GM18907 (cell line): Measurements from ENCODE around the gene ZSCAN29.

Experiments
- ATAC-seq: cut with Tn5 transposase; IDR thresholded peaks from one replicate; pipeline ENCODE4 v1.9.1; 2021; ENCODE audit warnings: mild to moderate bottlenecking, moderate library complexity; ENCODE audit not compliant: unreplicated experiment

Gene ZSCAN29

DNA sequence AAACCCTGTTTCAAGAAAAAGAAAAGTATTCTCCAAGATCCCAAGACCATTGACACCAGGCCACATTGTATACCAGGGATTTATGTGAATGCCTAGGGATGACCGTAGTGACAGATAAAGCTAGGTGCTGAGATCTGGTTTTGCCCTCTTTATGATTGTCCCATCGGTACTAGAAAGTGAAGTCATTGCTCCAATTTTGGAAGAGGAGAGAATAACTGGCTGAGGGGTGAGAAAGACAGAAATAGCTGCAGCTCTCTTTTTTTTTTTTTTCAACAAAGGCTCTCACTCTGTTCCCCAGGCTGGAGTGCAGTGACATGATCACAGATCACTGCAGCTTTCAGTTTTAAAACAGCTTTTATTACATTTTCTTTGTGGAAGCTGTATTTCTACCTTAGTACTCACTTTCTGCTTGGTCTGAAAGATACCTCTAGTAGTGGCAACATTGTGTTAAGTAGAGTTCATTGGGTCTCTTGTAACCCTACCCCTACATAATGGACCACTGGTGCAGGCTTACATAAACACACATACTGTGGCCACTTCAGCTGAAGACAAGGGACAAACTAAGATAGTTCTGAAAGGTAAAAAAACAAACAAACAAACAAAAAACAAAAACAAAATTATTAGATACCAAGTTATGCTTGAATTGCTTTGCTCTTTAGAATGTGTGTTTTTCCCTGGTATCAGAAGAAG, 18.0 kb downstream of the ZSCAN29 start:
- no peak for ATAC-seq

DNA sequence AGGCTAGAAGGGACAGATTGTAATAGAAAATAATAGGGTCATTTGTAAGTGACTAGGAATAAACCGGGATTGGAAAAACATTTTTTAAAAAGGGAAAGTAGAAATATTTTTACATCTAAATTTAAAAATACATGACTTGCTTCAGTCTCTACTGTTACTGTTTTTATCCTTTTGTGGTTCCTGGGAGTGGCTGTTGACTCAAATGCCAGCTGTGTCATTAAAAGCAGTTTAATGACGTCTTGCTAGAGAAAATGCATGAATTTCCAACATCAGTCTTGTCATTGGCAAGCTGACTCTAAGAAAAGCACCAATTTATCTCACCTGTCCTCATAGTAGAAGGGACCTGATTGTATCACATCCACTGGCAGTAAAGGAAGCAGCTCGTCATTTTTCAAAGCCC, 23.7 kb downstream of the ZSCAN29 start:
- no peak for ATAC-seq

DNA sequence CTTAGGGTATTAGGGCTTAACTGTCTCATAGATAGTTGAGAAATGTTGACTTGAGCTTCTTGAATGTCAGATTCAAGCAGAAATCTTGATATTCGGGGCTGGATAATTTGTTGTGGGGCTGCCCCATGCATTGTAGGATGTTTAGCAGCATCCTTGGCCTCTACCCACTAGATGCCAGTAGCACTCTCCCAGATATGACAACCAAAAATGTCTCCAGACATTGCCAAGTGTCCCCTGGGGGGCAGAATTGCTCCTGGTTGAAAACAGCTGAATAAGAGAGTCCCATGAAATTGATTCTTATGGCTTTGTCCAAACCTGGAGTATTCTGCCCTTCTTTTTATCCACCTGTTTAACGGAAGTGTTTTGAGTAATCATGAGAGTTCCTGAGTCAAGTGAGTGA, 24.5 kb downstream of the ZSCAN29 start:
- no peak for ATAC-seq

DNA sequence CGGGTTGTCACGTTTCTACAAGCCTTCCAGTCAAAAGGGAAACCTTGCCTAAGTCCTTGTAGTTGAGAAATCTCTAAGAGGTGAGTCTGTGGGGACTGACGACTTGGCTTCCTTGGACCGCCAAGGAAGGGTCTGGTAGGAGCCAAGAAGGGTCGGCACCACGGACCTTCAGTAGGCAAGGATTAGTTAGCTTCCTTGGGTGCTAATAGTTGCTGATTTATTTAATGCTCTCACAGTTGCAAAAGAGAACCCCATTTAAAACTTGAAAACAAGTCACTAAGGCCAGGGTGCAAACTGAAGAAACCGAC, 40.1 kb downstream of the ZSCAN29 start:
- peak; percentile 34 for ATAC-seq

DNA sequence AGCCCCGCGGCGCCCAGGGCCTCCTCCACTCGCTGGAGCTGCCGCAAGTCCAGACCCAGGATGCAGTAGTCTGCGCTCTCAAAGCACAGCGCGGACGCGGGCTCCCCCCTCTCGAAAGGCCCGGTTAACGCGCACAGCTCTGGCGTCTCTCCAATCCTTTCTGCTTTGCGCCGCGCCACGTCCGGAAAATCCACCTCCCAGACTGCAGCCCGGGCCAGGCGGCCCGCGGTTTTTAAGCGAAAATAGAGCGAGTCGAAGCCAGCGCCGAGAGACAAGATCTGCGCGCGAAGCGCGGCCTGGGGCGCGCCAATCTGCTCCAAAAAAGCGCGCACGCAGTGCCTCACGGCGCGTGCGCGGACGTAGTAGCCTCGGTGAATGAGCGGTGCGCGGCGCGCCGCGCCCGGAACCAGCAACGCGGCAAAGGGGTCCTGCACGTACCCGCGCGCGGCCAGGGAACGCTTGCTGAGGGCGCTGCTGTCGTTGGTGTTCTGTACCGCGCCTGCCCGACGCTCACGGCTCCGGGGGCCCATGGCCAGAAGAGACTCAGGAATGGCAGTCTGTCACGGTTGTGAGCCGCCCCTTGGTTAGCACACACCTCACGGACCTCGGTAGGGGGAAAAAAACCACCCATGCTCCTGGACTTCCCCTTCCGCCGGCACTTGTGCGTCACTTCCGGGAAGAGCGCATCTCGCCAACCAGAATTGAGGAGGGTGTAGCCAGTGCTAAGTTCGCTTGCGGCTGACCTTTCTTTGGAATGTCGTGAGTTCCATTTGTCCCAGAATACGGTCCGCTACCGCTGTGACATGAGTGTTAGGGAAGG, 40.7 kb downstream of the ZSCAN29 start, which contains the start of gene LCMT2:
TSS of gene LCMT2 (minus strand) at position 614 of the 820 bp plus-strand sequence. CDS start at position 530, 84 bp downstream.
- ATAC-seq = peak; percentile 87

DNA sequence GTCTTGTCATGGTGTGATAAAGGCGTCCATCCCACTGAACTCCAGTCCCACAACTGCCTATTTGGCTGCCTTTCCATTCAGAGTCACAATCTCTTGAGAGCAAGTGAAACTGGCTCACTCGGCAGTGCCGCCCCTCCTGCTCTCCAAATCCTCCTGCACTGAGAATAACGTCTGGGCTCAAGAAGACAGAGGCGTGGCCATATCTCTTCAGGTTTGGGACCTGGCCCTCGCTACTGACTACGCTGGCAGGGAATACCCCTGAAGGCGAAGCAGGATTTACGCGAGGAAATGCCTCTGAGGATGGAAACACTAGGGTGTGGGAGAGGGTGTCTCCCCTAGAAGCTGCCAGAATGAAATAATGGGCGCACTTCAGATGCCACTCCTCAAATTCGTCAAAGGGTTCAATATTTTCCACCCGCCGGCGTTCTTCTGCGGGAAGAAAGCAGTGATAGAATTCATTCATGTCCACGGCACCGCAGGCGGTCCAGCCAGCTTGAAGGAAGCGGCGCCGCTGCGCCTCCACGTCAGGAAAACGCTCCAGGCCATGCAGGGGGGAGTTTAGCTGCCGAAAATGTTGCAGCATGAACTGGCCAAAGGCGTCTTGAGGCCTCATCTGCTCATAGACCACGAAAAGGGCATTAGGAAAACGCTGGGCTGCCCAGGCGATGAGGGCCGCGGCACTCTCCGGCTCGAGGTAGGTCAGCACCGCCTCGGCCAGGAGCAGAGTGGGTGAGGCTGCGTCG, 41.5 kb downstream of the ZSCAN29 start:
- ATAC-seq = no peak

DNA sequence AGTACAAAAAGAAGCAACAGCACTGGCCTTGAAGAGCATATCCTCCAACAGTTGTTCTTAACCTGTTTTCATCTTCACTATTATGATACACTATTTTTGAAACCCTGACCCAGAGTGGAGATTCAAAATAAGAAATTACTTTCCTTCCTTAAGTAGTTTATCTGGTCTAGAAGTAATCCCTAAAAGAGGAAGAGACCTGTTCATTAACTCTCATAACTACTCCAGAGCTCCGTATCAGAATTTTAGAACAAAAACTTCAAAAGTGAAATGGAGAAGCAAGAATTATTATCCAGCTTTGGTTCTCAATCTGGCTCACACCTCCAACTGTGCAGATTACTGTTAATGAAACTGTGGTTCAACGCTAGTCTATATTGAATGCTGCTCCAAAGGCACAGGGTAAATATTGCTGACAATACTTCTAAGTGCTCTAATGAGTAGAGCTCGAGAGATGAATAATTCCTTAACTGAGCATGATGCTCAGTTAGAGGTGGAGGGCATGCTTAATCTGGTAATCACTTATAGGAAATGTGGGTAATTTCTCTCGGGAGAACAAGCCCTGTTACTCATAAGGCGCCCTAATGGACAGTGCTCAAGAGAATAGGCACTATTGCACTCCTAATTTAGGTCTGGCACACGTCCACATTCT, 45.7 kb downstream of the ZSCAN29 start:
- no peak for ATAC-seq

DNA sequence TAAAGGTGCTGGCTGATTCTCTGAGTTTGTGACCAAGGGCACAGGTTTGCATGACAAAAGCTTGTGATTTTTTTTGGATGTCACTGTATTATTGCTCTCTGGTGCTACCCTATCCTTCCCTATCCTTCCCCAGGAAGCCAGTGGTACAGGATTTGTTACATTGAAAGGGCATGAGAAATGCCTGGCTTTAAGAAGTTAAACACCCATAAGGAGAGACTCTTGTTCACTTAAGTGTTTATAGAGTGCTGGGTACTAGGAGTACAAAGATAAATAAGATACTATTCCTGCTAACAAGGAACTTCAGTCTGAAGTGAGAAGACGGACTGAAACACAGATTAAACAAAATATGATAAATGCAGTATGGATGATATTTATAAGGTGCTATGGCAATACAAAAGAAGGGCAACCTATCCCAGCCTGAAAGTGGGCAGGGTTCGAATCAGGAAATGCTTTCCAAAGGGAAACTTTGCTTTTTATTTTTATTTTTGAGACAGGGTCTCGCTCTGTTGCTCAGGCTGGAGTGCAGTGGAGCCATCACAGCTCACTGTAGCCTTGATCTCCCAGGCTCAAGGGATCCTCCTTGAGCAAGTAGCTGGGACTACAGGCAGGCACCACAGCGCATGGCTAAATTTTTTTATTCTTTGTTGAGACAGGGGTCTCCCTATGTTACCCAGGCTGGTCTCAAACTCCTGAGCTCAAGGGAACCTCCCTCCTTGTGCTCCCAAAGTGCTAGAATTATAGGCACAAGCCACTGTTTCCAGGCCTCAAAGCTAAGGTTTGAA, 51.7 kb downstream of the ZSCAN29 start:
- ATAC-seq = no peak

DNA sequence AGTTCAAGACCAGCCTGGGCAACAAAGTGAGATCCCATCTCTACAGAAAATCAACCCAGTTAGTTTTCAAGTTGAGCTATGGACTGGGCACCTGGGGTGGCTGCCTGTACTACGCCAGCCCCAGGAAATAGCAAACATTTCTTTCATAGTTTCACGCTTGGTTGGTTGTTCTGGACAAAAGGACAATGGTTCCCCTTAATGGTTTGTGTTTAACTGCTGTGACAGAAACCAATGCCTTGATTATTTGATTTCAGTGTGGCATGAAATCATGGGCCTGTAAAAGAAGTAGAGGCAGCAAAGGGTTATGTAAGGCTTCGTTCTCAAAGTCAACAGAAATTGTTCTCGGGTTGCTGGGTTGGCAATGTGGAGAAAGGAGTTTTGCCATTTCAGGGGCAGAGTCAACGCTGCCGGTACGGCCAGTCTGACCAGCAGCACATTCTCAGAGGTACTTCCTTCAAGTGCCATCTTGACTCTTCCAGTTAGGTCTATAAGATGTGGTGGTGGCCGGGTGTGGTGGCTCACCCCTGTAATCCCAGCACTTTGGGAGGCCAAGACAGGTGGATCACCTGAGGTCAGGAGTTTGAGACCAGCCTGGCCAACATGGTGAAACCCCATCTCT, 53.2 kb downstream of the ZSCAN29 start:
- ATAC-seq = no peak

DNA sequence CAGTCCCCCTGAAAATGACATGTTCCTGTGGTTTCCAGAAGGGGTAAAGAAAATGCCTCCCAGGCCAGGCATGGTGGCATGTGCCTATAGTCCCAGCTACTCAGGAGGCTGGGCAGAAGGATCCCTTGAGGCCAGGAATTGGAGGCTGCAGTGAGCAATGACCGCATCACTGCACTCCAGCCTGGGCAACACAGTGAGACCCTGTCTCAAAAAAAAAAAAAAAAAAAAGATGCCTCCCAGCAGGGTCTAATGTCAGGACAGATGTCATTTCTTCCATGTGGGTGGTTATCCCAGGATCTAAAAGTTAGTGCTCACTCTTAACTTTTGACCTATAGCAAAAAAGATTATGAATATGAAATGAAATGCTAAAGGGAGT, 53.9 kb downstream of the ZSCAN29 start:
- no peak for ATAC-seq

DNA sequence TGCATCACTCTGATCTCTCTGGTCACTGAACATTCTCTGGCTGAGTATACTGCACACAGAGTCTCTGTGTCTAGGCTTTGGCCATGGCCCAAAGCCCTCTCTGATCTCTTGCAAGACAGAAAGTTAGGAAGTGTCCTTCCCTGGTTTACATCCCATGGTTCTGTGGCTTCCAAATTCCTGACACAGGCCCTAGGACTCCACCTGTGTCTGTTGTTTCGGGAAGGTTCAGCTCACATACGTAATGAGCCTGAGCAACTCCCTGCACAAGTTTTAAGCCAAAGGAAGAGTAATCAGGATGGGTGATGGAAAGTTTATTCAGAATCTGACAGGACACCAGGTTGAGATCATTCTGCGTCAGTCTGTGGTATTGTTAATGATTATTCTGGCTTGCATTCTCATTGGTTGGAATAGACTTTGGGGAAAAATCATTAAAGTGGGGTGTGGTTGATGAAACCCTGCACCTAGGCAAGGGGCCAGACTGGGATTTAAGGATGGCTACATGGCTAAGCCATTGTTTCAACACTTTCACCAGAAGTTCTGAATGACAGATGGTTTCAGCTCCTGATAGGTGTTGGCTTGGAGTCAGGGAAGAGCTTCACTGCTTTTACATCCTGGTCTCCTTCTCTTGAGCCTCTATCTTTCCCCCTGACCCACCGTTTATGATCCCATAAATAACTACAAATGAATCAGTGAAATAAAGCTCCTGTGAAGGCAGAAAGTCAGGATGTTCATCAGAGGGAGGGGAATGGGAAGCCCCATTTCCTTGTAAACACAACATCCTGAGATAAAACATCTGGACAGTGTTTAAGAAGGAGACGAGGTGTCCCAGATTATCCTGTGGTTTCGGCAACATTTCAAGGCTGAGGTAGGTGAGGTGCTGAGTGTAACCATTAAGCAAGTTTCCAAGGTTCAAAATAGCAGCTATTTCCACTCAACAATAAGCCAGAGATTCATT, 54.5 kb downstream of the ZSCAN29 start:
- ATAC-seq = no peak

DNA sequence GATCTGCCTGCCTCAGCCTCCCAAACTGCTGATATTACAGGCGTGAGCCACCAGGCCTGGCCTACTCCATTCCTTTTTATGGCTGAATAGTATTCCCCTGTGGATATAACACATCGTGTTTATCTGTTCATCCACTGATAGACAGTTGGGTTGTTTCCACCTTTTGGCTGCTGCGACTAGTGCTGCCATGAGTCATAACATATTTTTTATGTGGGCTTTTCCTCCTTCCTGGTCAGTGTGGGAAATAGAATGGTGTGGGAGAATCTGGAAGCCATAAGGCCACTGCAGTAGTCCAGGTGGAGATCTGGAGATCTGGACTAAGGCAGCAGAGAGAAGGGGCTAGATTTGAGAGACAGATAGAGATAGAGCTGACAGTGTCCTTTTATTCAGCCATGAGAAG, 56.7 kb downstream of the ZSCAN29 start:
- no peak for ATAC-seq

DNA sequence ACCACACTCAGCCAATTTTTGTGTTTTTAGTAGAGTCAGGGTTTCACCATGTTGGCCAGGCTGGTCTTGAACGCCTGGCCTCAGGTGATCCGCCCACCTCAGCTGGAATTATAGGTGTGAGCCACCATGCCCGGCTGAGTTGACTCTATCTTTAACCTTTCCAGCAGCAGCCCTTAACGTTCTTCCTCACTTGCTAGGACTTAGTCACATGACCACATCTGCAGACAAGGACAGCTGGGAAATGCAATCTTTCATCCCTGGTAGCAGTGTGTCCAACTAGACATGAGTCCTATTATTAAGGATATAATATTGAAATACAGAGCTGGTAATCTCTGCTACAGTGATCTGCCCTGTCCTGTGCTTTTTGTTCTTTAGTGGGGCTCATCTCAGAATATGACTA, 58.5 kb downstream of the ZSCAN29 start:
- ATAC-seq = no peak
